Femur (tissue), 1 donor: ENCODE data around the gene TIMM10B.

Experiments used
- DNase-seq: peaks from one replicate; pipeline ENCODE4 v3.0.0-alpha.2; 2017

Gene TIMM10B

GRCh38 chr11:6481012-6481923 lies at the start of gene TIMM10B, which contains the start of gene ARFIP2:
Gene TIMM10B (plus strand): TSS chr11:6481501. CDS start chr11:6481517, 16 bp downstream.
Gene ARFIP2 (minus strand): TSS chr11:6481331. CDS start chr11:6480421, 910 bp downstream.
- peak; percentile 99 for DNase-seq

- no peak for DNase-seq
Measured at GRCh38 chr11:6431861-6432260, 49.4 kb upstream of the TIMM10B start.

DNA sequence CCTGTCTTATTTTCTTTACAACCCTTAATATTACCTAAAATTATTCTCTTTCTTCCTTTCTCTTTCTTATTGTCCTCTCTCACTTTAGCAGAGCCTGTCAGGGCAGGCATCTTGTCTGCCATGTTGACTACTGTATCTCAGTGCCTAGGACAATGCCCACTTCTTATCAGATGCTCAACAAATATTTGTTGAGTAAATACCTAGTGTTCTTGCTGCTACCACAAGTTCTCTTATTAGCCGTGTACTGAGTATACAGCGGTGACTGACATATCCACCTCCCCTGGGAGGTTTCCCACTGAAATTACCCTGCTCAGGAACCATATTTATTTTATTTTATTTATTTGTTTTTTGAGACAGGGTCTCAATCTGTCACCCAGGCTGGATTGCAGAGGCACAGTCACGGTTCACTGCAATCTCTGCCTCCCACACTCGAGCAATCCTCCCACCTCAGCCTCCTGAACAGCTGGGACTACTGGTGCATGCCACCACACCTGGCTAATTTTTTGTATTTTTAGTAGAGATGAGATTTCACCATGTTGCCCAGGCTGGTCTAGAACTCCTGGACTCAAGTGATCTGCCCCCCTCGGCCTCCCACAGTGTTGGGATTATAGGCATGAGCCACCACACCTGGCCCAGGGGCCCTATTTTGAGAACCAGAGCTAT lies 47.2 kb upstream of the TIMM10B start:
- no peak for DNase-seq

GRCh38 chr11:6437423-6437822 lies 43.9 kb upstream of the TIMM10B start:
- DNase-seq: no peak

- no peak for DNase-seq
Measured at GRCh38 chr11:6437993-6438392, 43.3 kb upstream of the TIMM10B start.

DNA sequence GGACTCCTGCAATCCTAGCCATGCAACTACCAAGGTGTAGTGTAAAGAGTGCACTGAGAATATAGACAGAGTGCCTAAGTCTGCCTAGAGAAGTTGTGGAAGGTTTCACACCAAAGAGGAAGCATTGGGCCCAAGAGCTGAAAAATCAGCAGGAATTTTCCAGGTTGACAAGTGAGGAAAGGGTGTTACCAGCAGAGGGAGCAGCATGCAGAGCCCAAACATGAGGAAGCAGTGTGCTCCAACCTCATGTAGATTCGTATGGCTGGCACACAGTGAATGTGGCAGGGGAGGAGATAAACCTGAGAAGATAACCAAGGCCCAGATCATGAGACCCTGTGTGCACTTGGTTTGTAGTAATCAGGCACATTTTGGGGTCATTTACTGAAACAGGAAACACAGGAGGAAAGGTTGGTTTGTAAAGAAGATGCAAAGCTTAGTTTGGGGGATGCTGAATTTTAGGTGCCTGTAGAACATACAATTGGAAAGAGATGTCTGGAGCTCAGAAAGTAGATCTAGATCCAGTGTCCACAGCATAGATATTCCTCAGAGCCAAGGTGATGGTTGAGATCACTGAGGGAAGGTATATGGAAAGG lies 42.2 kb upstream of the TIMM10B start:
- DNase-seq: peak; percentile 45

DNA sequence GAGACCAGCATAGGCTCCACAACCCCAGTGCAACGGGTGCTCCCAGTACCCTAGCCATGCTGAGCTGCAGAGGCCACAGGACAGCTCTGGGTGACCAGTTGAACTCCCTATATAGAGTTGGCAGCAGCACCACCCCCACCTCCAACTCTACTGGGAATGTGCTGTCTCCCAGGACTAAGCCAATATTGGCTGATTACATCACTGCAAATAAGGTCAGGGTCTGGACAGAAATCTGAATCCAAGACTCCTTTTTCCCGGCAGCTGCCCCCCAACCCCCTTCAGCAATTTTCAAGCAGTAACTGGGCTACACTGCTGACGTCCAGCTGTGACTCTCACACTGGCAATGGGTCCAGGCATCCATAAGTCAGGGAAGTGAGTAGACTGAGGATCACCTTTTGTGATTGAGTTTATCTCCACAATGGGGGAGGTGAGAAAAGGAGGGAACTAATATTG lies 40.4 kb upstream of the TIMM10B start, which contains the start of gene HPX:
HPX (minus strand) TSS at position 82 of the 453 bp plus-strand sequence; CDS start at position 58, 24 bp downstream.
- DNase-seq: no peak

- no peak for DNase-seq
Measured at GRCh38 chr11:6442441-6442840, 38.9 kb upstream of the TIMM10B start.

DNA sequence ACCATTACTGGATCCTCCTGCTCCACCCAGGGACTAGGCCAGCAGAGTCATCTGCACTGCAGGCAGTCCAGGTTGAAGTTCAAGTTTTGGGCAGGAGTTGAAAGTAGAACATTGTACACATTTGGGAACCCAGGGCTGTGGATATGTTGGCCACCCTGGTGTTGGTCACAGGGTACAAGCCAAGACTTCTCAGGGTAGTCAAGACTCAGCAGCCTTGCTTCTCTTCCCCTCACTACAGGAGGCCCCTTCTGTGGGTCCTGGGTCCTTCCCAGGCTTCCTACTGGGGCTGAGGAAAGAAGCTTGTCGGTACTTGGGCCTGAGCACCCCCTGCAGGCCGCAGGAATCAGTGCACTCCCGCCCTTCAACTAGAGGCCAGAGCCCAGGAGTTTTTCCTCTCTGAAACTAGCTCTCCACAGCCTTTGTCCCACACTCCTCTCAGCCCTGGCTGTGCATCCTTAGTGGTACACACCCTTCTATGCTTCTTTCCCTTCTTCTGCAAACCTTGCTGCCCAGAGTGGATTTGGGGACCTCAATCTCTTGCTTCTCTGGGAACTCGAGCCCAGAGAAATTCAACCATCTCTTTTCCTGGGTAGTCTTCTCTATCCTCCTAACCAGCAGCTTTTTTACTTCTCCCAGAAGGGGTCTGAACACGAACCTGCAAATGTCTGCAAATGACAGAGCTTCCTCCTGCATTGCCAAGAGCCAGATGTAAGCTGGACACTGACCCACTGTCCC lies 37.9 kb upstream of the TIMM10B start:
- peak; percentile 43 for DNase-seq

GRCh38 chr11:6448574-6448973 lies 32.7 kb upstream of the TIMM10B start:
- DNase-seq: no peak

- no peak for DNase-seq
Measured at GRCh38 chr11:6452219-6452618, 29.1 kb upstream of the TIMM10B start.

DNA sequence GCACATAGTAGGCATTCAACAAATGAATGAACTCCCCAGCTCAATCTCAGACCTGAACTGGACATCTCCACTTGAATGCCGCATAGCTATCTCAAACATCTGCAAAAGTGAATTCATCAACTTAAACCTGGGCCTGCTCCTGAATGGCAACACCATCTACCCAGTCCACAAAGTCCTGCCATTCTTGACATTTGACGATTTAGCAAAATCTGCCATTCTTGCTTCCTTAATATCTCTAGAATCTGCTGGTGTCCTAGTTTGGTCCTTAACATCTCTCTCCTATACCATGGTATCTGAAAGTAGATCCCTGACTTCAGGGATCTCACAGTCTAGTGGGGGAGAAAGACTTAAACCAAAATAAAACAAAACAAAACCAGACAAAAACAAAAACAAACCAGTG lies 28.1 kb upstream of the TIMM10B start:
- DNase-seq: no peak

DNA sequence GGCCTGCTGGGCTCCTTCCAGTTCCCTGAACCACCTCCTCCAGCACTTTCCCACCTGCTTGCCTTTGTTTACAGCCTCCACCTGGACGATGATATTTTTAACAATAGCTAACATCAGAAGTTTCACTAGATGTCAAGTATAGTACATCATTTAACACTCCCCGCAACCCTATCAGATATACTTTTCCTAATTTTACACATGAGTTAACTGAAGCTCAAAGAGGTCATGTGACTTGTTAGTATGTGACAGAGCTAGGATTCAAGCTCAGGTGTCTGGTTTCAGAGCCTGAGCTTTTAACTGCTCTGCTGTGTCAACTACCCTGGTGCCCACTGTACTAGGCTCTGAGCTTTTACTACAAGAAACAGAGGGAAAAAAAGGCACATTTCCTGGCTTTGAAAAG lies 26.2 kb upstream of the TIMM10B start:
- DNase-seq: no peak

DNA sequence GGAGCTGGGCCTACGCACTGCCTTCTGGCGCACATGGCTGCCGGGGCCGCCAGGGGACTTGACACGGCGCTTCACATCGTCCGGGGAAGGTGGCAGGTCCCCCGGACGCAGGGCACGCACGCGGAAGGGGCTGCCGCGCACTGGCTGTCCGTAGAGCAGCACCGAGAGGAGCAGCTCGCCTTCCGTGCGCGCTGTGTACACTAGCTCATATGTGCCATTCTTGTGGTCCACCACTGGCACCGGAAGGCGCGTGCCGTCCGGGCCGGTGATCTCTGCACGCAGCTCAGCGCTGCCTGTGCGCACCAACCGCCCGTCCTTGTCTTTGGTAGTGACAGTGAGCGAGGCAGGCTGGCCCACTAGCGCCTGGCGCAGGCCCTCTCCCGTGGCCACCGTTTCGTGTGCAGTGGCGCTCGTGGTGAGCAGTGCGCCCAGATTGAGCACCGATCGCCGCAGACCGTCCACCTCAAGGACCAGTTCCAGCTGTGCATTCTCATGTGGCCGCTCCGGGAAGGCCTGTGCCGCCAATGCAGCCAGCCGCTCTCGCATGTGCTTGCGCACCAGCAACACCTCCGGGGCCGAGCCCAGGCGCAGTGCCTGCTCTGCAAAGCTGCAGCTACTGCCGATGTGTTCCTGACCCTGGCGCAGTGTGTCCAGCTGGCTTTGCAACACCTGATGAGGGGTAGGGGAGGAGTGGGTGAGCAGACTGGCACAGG lies 24.8 kb upstream of the TIMM10B start:
- no peak for DNase-seq

GRCh38 chr11:6457581-6458320 lies 23.6 kb upstream of the TIMM10B start:
- no peak for DNase-seq

GRCh38 chr11:6458352-6459098 lies 22.8 kb upstream of the TIMM10B start:
- no peak for DNase-seq

GRCh38 chr11:6459099-6459450 lies 22.2 kb upstream of the TIMM10B start:
- no peak for DNase-seq

GRCh38 chr11:6468712-6469495 lies 12.4 kb upstream of the TIMM10B start:
- peak; percentile 93 for DNase-seq

- DNase-seq: no peak
Measured at GRCh38 chr11:6469599-6469998, 11.7 kb upstream of the TIMM10B start.

- no peak for DNase-seq
Measured at GRCh38 chr11:6472934-6473333, 8.4 kb upstream of the TIMM10B start.
